Upper lobe of left lung (tissue), 4 donors: ENCODE data around the gene LRRC45.

Experiments used
- CTCF ChIP-seq, 6 experiments: fragments of 450-650 bp in 4 of 6; fragments of 200-600 bp in 2 of 6; sonication (generic) in 2 of 6; IDR thresholded peaks; one replicate each; pipeline ENCODE4 v1.5.1; 2016 to 2019; ENCODE audit warnings: antibody characterized with exemption in 6 of 6
- POLR2A ChIP-seq, 4 donors: fragments of 450-650 bp; IDR thresholded peaks; one replicate each; pipeline ENCODE4 v1.5.1; 2016 to 2017; ENCODE audit warnings: antibody characterized with exemption in 4 of 4, mild to moderate bottlenecking in 2 of 4

DNA sequence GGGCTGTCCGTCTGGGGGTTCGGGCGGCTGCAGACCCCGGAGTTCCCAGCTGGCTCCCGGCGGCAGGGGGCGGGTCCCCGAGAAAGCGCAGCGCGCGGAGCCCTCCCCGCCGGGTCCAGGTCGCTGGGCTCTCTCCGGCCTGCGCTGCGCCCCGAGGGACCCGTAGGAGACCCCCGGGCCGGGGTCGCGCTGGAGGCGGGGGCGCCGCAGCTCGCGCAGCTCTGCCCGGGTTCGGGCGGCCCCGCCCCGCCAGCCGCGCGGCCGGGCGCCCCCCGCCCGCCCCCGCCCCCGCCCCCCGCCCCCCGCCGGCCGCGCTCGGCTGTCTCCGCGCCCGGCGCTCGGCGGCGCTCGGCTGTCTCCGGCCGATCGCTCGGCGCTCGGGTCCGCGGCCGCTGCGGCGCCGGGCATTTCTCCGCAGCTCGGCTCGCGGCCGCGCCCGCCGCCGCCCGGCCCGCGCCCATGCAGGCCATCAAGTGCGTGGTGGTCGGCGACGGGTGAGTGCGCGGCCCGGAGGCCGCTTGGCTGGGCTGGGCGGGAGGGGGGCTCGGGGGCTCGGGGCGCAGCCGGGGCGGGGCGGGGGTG, 8.3 kb downstream of the LRRC45 start, which contains the start of gene RAC3:
- TF ChIP-seq POLR2A (IDR thresholded peaks at IDR 0.05), result no peak
- TF ChIP-seq CTCF (IDR thresholded peaks at IDR 0.05), result no peak
